Measurements from ENCODE around the gene BEGAIN.

- TF ChIP-seq REST (IDR thresholded peaks at IDR 0.05; ENCODE audit: borderline replicate concordance) (no peak), REST (CRISPR knock-in tag; IDR thresholded peaks at IDR 0.05; ENCODE audit: low read depth) (no peak), ELF1 (tag; IDR thresholded peaks at IDR 0.05) (no peak), POLR2AphosphoS5 (IDR thresholded peaks at IDR 0.05; ENCODE audit: control insufficient read depth, insufficient read depth, low read depth, low read length) (no peak), CREB1 (IDR thresholded peaks at IDR 0.05) (no peak), CREB1 (CRISPR knock-in tag; IDR thresholded peaks at IDR 0.05) (no peak), ZNF408 (CRISPR knock-in tag; IDR thresholded peaks at IDR 0.05; ENCODE audit: low read depth) (no peak), SMAD3 (CRISPR knock-in tag; conservative IDR thresholded peaks at IDR 0.05) (no peak)
Observed at GRCh38 chr14:100603341-100604120, 16.3 kb upstream of the BEGAIN start.

Data from K562 (cell line).